H1 (cell line): ENCODE data around the gene GALNT4. TPM values are rescaled to one million over a fixed set of nuclear protein-coding genes. Genes with fewer than 3 reads are reported as not detected.

ENCODE experiments used
- CTCF ChIA-PET: fragments of 300-600 bp; sonication (Branson Sonifier 250); formaldehyde crosslinking; loops from one replicate; lab custom pipeline; 2021; ENCODE audit not compliant: partially characterized antibody; lab: Charles Lee
- POLR2A ChIA-PET: fragments of 300-600 bp; sonication (Branson Sonifier 250); formaldehyde crosslinking; loops from one replicate; lab custom pipeline; 2021; ENCODE audit warnings: inconsistent platforms; ENCODE audit not compliant: partially characterized antibody; lab: Charles Lee
- DNase-seq, 2 experiments: peaks; one replicate each; pipeline versions ENCODE4 v3.0.0 to v3.0.0-alpha.2; 2010 to 2022; ENCODE audit warnings: low spot score in 2 of 2, low read depth in 1 of 2, mixed read lengths in 1 of 2
- FAIRE-seq: peaks from 2 replicates; lab custom pipeline; 2011; peaks lifted over from hg19 to GRCh38; lab: Jason Lieb, UNC
- H2AFZ ChIP-seq: 2 replicates; pipeline ENCODE4 v1.8.1; 2012; ENCODE audit warnings: low read length, inconsistent platforms
- H2AK5ac ChIP-seq: 2 replicates; pipeline ENCODE4 v1.6.1; 2013; ENCODE audit warnings: low read depth, low read length
- H2BK120ac ChIP-seq: replicated peaks from 2 replicates; pipeline ENCODE3; 2013; ENCODE audit warnings: low read depth, low read length, inconsistent platforms
- H2BK12ac ChIP-seq: 2 replicates; pipeline ENCODE4 v1.6.1; 2013; ENCODE audit warnings: low read depth, low read length
- H2BK15ac ChIP-seq: 2 replicates; pipeline ENCODE4 v1.6.1; 2013; ENCODE audit warnings: low read length
- H2BK20ac ChIP-seq: 2 replicates; pipeline ENCODE4 v1.6.1; 2013; ENCODE audit warnings: low read length
- H2BK5ac ChIP-seq: 2 replicates; pipeline ENCODE4 v1.6.1; 2013; ENCODE audit warnings: low read depth, low read length
- H3K14ac ChIP-seq: 2 replicates; pipeline ENCODE4 v1.6.1; 2013; ENCODE audit warnings: inconsistent platforms; ENCODE audit not compliant: insufficient read length
- H3K18ac ChIP-seq: 2 replicates; pipeline ENCODE4 v1.6.1; 2013; ENCODE audit warnings: low read length; ENCODE audit errors: extremely low read depth
- H3K23ac ChIP-seq: 2 replicates; pipeline ENCODE4 v1.6.1; 2013; ENCODE audit warnings: inconsistent platforms; ENCODE audit not compliant: insufficient read length
- H3K23me2 ChIP-seq: 2 replicates; pipeline ENCODE4 v1.6.1; 2013; ENCODE audit warnings: low read depth, low read length
- H3K27ac ChIP-seq: 2 replicates; pipeline ENCODE4 v1.6.1; 2011; ENCODE audit warnings: low read depth, low read length, inconsistent platforms
- H3K27me3 ChIP-seq, 4 experiments: replicated peaks in 1 of 4; 1 replicate in 1 of 4; 2 replicates in 3 of 4; pipeline versions ENCODE4 v1.6.1 to v1.8.1; 2011 to 2013; ENCODE audit warnings: low read length in 3 of 4, mild to moderate bottlenecking in 3 of 4, inconsistent platforms in 2 of 4, mixed read lengths in 2 of 4, moderate library complexity in 1 of 4; ENCODE audit not compliant: control insufficient read depth in 3 of 4, insufficient read depth in 3 of 4; ENCODE audit errors: extremely low read depth in 1 of 4
- H3K36me3 ChIP-seq, 4 experiments: 2 replicates each; pipeline versions ENCODE4 v1.6.1 to v1.8.1; 2011 to 2013; ENCODE audit warnings: mild to moderate bottlenecking in 4 of 4, low read length in 3 of 4, moderate library complexity in 2 of 4, control low read depth in 1 of 4, inconsistent platforms in 1 of 4; ENCODE audit not compliant: insufficient read depth in 4 of 4, control insufficient read depth in 2 of 4
- H3K4ac ChIP-seq: replicated peaks from 2 replicates; pipeline ENCODE3; 2013; ENCODE audit warnings: low read length, low read depth, mixed read lengths, inconsistent platforms; ENCODE audit not compliant: insufficient read length
- H3K4me1 ChIP-seq, 4 experiments: replicated peaks in 1 of 4; 1 replicate in 1 of 4; 2 replicates in 3 of 4; pipeline versions ENCODE4 v1.6.1 to v1.8.1; 2011 to 2013; ENCODE audit warnings: low read length in 3 of 4, inconsistent platforms in 2 of 4, mixed read lengths in 1 of 4; ENCODE audit not compliant: insufficient read depth in 4 of 4, control insufficient read depth in 3 of 4
- H3K4me2 ChIP-seq, 2 experiments: 2 replicates each; pipeline versions ENCODE4 v1.6.1 to v1.8.1; 2011 to 2013; ENCODE audit warnings: low read depth in 2 of 2, low read length in 2 of 2, control low read depth in 1 of 2, inconsistent platforms in 1 of 2, mild to moderate bottlenecking in 1 of 2; ENCODE audit not compliant: insufficient read depth in 1 of 2
- H3K4me3 ChIP-seq, 4 experiments: fragments of 200-600, 300-600 bp in 1 of 4; sonication (generic), shearing (Covaris generic), sonication (Bioruptor Twin) in 1 of 4; 2 replicates each; pipeline versions ENCODE4 v1.5.1 to v1.8.1; 2011 to 2016; ENCODE audit warnings: low read length in 4 of 4, low read depth in 3 of 4, control low read depth in 2 of 4, inconsistent platforms in 2 of 4, mild to moderate bottlenecking in 2 of 4, mixed read lengths in 1 of 4, moderate library complexity in 1 of 4; ENCODE audit not compliant: insufficient read depth in 2 of 4; ENCODE audit errors: extremely low read depth in 1 of 4
- H3K56ac ChIP-seq: replicated peaks from 2 replicates; pipeline ENCODE3; 2013; ENCODE audit warnings: low read depth, mild to moderate bottlenecking, mixed read lengths, low read length, inconsistent platforms; ENCODE audit not compliant: insufficient read length
- H3K79me1 ChIP-seq: 2 replicates; pipeline ENCODE4 v1.6.1; 2013; ENCODE audit warnings: low read depth, low read length, control low read depth
- H3K79me2 ChIP-seq, 2 experiments: 2 replicates each; pipeline versions ENCODE4 v1.6.1 to v1.8.1; 2012 to 2013; ENCODE audit warnings: low read length in 2 of 2, mild to moderate bottlenecking in 2 of 2, inconsistent platforms in 1 of 2; ENCODE audit not compliant: insufficient read depth in 2 of 2, control insufficient read depth in 1 of 2
- H3K9ac ChIP-seq, 4 experiments: replicated peaks in 1 of 4; 1 replicate in 1 of 4; 2 replicates in 3 of 4; pipeline versions ENCODE4 v1.6.1 to v1.8.1; 2011 to 2013; ENCODE audit warnings: low read depth in 3 of 4, low read length in 3 of 4, control low read depth in 2 of 4, mild to moderate bottlenecking in 2 of 4, moderate library complexity in 2 of 4, inconsistent platforms in 1 of 4; ENCODE audit errors: extremely low read depth in 1 of 4
- H3K9me3 ChIP-seq, 2 experiments: 2 replicates each; pipeline versions ENCODE4 v1.6.1 to v1.8.1; 2012 to 2013; ENCODE audit warnings: mild to moderate bottlenecking in 2 of 2, moderate library complexity in 2 of 2, control low read depth in 1 of 2, inconsistent platforms in 1 of 2, low read depth in 1 of 2, low read length in 1 of 2, mixed read lengths in 1 of 2; ENCODE audit not compliant: insufficient read depth in 2 of 2
- H4K20me1 ChIP-seq, 2 experiments: replicated peaks in 1 of 2; 2 replicates each; pipeline versions ENCODE3 to v1.8.1; 2011 to 2013; ENCODE audit warnings: inconsistent platforms in 2 of 2, low read length in 2 of 2, mild to moderate bottlenecking in 1 of 2; ENCODE audit not compliant: insufficient read depth in 2 of 2, control insufficient read depth in 1 of 2
- H4K5ac ChIP-seq: 2 replicates; pipeline ENCODE4 v1.6.1; 2013; ENCODE audit warnings: low read length, low read depth, mixed read lengths, inconsistent platforms; ENCODE audit not compliant: insufficient read length
- H4K8ac ChIP-seq: 2 replicates; pipeline ENCODE4 v1.8.0; 2013; ENCODE audit warnings: mild to moderate bottlenecking, moderate library complexity, low read length, inconsistent platforms; ENCODE audit not compliant: insufficient read depth; ENCODE audit errors: extremely low read depth
- H4K91ac ChIP-seq: replicated peaks from 2 replicates; pipeline ENCODE3; 2013; ENCODE audit warnings: low read length, mixed read lengths, inconsistent platforms; ENCODE audit not compliant: insufficient read length
- CBX8 ChIP-seq: fragments of 300-800, 300-1000 bp; sonication (generic); IDR thresholded peaks from 2 replicates; pipeline ENCODE4 v1.7.1; 2016; ENCODE audit warnings: low read depth, low read length, borderline replicate concordance
- E2F6 ChIP-seq: IDR thresholded peaks from 2 replicates; pipeline ENCODE4 v1.6.1; 2012; ENCODE audit warnings: inconsistent platforms
- HDAC2 ChIP-seq, 2 experiments: fragments of 300-600 bp in 1 of 2; sonication (generic) in 1 of 2; IDR thresholded peaks; 2 replicates each; pipeline ENCODE4 v1.6.1; 2011 to 2012; ENCODE audit warnings: low read depth in 2 of 2, low read length in 2 of 2, mild to moderate bottlenecking in 2 of 2, moderate library complexity in 2 of 2, borderline replicate concordance in 1 of 2, inconsistent platforms in 1 of 2
- KDM1A ChIP-seq: fragments of 200-600, 300-600 bp; sonication (generic); IDR thresholded peaks from 2 replicates; pipeline ENCODE4 v1.7.1; 2016; ENCODE audit warnings: mild to moderate bottlenecking, low read length, borderline replicate concordance
- KDM4A ChIP-seq: IDR thresholded peaks from one replicate; pipeline ENCODE4 v1.7.1; 2012; ENCODE audit warnings: low read depth, mild to moderate bottlenecking, moderate library complexity, low read length, inconsistent platforms; ENCODE audit not compliant: severe bottlenecking
- RAD21 ChIP-seq, 2 experiments: IDR thresholded peaks in 1 of 2; conservative IDR thresholded peaks in 1 of 2; 2 replicates each; pipeline ENCODE4 v1.6.1; 2011; ENCODE audit warnings: low read depth in 2 of 2, low read length in 2 of 2, improper control_type of control experiment in 1 of 2, inconsistent platforms in 1 of 2, mild to moderate bottlenecking in 1 of 2, moderate library complexity in 1 of 2
- RNF2 ChIP-seq: fragments of 200-900, 300-1000 bp; sonication (generic); IDR thresholded peaks from 2 replicates; pipeline ENCODE4 v1.7.1; 2016; ENCODE audit warnings: borderline replicate concordance, low read depth, mild to moderate bottlenecking, antibody characterized with exemption, low read length; ENCODE audit not compliant: poor library complexity, severe bottlenecking; ENCODE audit errors: missing control alignments
- SIX5 ChIP-seq: IDR thresholded peaks from 2 replicates; pipeline ENCODE4 v1.6.1; 2011; ENCODE audit warnings: mild to moderate bottlenecking, low read depth, low read length
- SP2 ChIP-seq: IDR thresholded peaks from 2 replicates; pipeline ENCODE4 v1.6.1; 2012; ENCODE audit warnings: mild to moderate bottlenecking, low read length, inconsistent platforms
- SRF ChIP-seq: IDR thresholded peaks from 2 replicates; pipeline ENCODE4 v1.6.1; 2011; ENCODE audit warnings: mild to moderate bottlenecking, low read depth, low read length, moderate library complexity
- TEAD4 ChIP-seq: IDR thresholded peaks from 2 replicates; pipeline ENCODE4 v1.6.1; 2012; ENCODE audit warnings: low read depth, low read length, inconsistent platforms, mixed read lengths
- YY1 ChIP-seq: IDR thresholded peaks from 2 replicates; pipeline ENCODE4 v1.6.1; 2011; ENCODE audit warnings: low read depth, mild to moderate bottlenecking, low read length
- WGBS, 2 experiments: shearing (Covaris generic) in 1 of 2; methylation state at CpG; one replicate each; pipeline versions ENCODE4 v1.1.6 to v1.1.7; 2013 to 2015; ENCODE audit warnings: low lambda C conversion rate in 2 of 2, mixed read lengths in 2 of 2, inconsistent platforms in 1 of 2, low coverage in 1 of 2, missing lambda C conversion rate in 1 of 2; ENCODE audit not compliant: insufficient replicate concordance in 2 of 2, insufficient coverage in 1 of 2, insufficient read length in 1 of 2; ENCODE audit errors: extremely low coverage in 1 of 2, missing lambda C conversion rate in 1 of 2; 5-methylcytosine and 5-hydroxymethylcytosine counted together
- polyA plus RNA-seq, 7 experiments: library from polyadenylated mRNA; depleted of rRNA in 3 of 7; stranded (reverse) in 5 of 7; unstranded in 2 of 7; fragments of >200 nt in 5 of 7; fragments of 200-250 nt in 2 of 7; gene quantifications; 1 replicate in 5 of 7; 2 replicates in 1 of 7; 4 replicates in 1 of 7; pipeline versions ENCODE4 v1.2.1 to v1.2.3, GENCODE V29; 2011 to 2013; ENCODE audit warnings: missing spikeins in 2 of 7, mixed read lengths in 2 of 7
- total RNA-seq: library from RNA; stranded (reverse); fragmentation: NEBNext Ultra II Directional; extraction: Animal tissue kit (Norgen Biotek cat#: 25700); gene quantifications from 2 replicates; pipeline ENCODE4 v1.2.1, GENCODE V29; 2021

GALNT4 gene
- total and polyA plus RNA-seq, 2 of the 8 experiments (the other 6 are each of a cell fraction or from before 2014, with no cell fraction given): 0.45 to 3.3 TPM

GRCh38 chr12:89567691-89568239 lies 43.2 kb upstream of the GALNT4 start:
- Histone ChIP-seq H3K4ac (no peak overlapping the region), H3K14ac (no peak overlapping the region), H2AFZ (no peak overlapping the region), H4K5ac (no peak overlapping the region), H3K27me3 (no peaks in the 10 kb centered on the region), H3K23ac (no peak overlapping the region), H2AK5ac (no peak overlapping the region), H4K20me1 (no peaks in the 10 kb centered on the region), H2BK5ac (no peak overlapping the region), H3K4me1 (no peaks in the 10 kb centered on the region), H3K56ac (no peak overlapping the region), H3K9ac (no peak overlapping the region), H3K79me2 (no peaks in the 10 kb centered on the region), H3K79me1 (no peaks in the 10 kb centered on the region), H2BK120ac (no peak overlapping the region), H4K8ac (no peak overlapping the region), H3K36me3 (no peaks in the 10 kb centered on the region), H2BK12ac (no peak overlapping the region), H2BK15ac (no peak overlapping the region), H3K23me2 (no peaks in the 10 kb centered on the region; the same call in 1 of the 2 replicates), H3K4me3 (no peak overlapping the region), H3K27ac (no peak overlapping the region), H4K91ac (no peak overlapping the region), H3K4me2 (no peak overlapping the region), H2BK20ac (no peak overlapping the region), H3K9me3 (no peaks in the 10 kb centered on the region), H3K18ac (no peak overlapping the region)
- 95 to 100% methylated on average over 1 to 3 of the region's 3 CpGs for WGBS, 2 experiments
- TF ChIP-seq RNF2 (no peak), KDM4A (no peak), E2F6 (no peak), HDAC2 (IDR thresholded peaks at IDR 0.05; ENCODE audit: borderline replicate concordance in 1 of 2, low read depth in 2 of 2, low read length in 2 of 2) (no peak), KDM1A (no peak), SIX5 (no peak), SRF (no peak), RAD21 (IDR thresholded peaks at IDR 0.05 in 1 of 2, conservative IDR thresholded peaks at IDR 0.05 in 1 of 2; ENCODE audit: low read depth in 2 of 2, low read length in 2 of 2) (no peak), YY1 (no peak), TEAD4 (no peak), SP2 (no peak), CBX8 (no peak)
- ChIA-PET POLR2A (no interaction called here), CTCF (no interaction called here)
- DNase-seq: no peak
- FAIRE-seq: no peak
